Ishikawa (cell line): ENCODE results near the gene TECTA.

Source experiments
- CEBPB ChIP-seq: IDR thresholded peaks from 2 replicates; pipeline ENCODE4 v1.6.1; 2012
- CREB1 ChIP-seq: IDR thresholded peaks from 2 replicates; pipeline ENCODE4 v1.6.1; 2012; ENCODE audit warnings: low read depth
- EGR1 ChIP-seq: IDR thresholded peaks from 2 replicates; pipeline ENCODE4 v1.6.1; 2012
- EP300 ChIP-seq: IDR thresholded peaks from 2 replicates; pipeline ENCODE4 v1.6.1; 2012; ENCODE audit warnings: borderline replicate concordance
- FOXM1 ChIP-seq: IDR thresholded peaks from 2 replicates; pipeline ENCODE4 v1.6.1; 2012; ENCODE audit warnings: low read depth, borderline replicate concordance
- NFIC ChIP-seq: IDR thresholded peaks from 2 replicates; pipeline ENCODE4 v1.6.1; 2012
- RAD21 ChIP-seq: IDR thresholded peaks from 2 replicates; pipeline ENCODE4 v1.6.1; 2012; ENCODE audit warnings: low read depth
- TAF1 ChIP-seq: IDR thresholded peaks from 2 replicates; pipeline ENCODE4 v1.6.1; 2012; ENCODE audit warnings: low read depth, mild to moderate bottlenecking
- TCF12 ChIP-seq: IDR thresholded peaks from 2 replicates; pipeline ENCODE4 v1.6.1; 2012; ENCODE audit warnings: low read depth
- TEAD4 ChIP-seq: IDR thresholded peaks from 2 replicates; pipeline ENCODE4 v1.6.1; 2012
- YY1 ChIP-seq: IDR thresholded peaks from 2 replicates; pipeline ENCODE4 v1.6.1; 2012; ENCODE audit warnings: low read depth
- ZBTB7A ChIP-seq: IDR thresholded peaks from 2 replicates; pipeline ENCODE4 v1.6.1; 2012; ENCODE audit warnings: low read depth
- TF ChIP-seq, protein P1 (sequence below): IDR thresholded peaks from 2 replicates; pipeline ENCODE4 v1.6.1; 2012
- TF ChIP-seq, protein P2 (sequence below): IDR thresholded peaks from 2 replicates; pipeline ENCODE4 v1.6.1; 2012; ENCODE audit warnings: low read depth, mild to moderate bottlenecking
- TF ChIP-seq, protein P3 (sequence below): IDR thresholded peaks from 2 replicates; pipeline ENCODE4 v1.6.1; 2012

TECTA gene, protein sequence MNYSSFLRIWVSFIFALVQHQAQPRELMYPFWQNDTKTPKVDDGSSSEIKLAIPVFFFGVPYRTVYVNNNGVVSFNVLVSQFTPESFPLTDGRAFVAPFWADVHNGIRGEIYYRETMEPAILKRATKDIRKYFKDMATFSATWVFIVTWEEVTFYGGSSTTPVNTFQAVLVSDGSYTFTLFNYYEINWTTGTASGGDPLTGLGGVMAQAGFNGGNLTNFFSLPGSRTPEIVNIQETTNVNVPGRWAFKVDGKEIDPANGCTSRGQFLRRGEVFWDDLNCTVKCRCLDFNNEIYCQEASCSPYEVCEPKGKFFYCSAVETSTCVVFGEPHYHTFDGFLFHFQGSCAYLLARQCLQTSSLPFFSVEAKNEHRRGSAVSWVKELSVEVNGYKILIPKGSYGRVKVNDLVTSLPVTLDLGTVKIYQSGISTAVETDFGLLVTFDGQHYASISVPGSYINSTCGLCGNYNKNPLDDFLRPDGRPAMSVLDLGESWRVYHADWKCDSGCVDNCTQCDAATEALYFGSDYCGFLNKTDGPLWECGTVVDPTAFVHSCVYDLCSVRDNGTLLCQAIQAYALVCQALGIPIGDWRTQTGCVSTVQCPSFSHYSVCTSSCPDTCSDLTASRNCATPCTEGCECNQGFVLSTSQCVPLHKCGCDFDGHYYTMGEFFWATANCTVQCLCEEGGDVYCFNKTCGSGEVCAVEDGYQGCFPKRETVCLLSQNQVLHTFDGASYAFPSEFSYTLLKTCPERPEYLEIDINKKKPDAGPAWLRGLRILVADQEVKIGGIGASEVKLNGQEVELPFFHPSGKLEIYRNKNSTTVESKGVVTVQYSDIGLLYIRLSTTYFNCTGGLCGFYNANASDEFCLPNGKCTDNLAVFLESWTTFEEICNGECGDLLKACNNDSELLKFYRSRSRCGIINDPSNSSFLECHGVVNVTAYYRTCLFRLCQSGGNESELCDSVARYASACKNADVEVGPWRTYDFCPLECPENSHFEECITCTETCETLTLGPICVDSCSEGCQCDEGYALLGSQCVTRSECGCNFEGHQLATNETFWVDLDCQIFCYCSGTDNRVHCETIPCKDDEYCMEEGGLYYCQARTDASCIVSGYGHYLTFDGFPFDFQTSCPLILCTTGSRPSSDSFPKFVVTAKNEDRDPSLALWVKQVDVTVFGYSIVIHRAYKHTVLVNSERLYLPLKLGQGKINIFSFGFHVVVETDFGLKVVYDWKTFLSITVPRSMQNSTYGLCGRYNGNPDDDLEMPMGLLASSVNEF (N-terminal part only)

DNA sequence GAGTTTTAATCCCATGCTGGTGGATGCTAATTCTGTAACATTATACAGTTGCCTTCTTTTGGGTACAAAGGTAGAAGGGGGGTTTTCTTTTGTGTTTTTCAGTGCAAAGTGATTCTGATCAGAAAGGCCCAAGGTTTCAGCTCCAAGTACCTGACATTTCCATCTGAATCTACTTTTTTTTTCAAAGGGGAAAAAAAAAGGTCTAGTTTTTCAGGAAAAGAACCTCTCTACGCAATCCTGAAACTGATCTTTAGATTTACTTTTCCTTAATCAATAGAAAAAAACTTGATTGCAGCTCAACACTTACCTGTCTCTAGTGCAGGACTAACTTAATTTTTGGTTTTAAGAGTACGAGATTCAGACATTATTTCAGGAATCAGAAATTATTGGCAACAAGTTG lies at the start of gene TECTA:
TECTA (plus strand) TSS at position 301 of the 400 bp plus-strand sequence. CDS start 1,423 bp downstream, outside the sequence.
- no peak for TF ChIP-seq TEAD4

DNA sequence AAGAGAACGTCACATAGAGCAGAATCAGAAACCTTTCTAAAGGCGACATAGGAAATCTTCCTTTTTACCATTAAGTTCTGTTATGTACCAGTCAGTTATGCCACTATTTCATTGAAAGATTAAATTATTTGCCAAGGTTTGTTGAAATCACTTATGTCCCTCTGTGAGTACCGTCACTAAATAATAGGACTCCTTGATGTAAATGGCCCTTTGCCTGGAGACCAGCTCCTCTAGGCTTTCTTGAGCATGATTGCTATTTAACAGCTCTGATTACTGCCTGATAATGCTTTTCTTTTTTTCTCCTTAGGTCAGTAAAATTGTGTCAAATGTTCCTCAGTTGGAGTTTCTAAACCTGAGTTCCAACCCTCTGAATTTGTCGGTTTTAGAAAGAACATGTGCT lies 47.8 kb upstream of the TECTA start:
- no peak for TF ChIP-seq TCF12
- TF ChIP-seq EP300, result no peak
- TF ChIP-seq FOXM1, result no peak
- TF ChIP-seq CREB1, result no peak
- no peak for TF ChIP-seq NFIC
- TF ChIP-seq EGR1, result no peak
- TF ChIP-seq, protein P1, sequence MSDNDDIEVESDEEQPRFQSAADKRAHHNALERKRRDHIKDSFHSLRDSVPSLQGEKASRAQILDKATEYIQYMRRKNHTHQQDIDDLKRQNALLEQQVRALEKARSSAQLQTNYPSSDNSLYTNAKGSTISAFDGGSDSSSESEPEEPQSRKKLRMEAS, result no peak
- TF ChIP-seq TEAD4, result no peak
- TF ChIP-seq CEBPB, result no peak
- TF ChIP-seq, protein P2, sequence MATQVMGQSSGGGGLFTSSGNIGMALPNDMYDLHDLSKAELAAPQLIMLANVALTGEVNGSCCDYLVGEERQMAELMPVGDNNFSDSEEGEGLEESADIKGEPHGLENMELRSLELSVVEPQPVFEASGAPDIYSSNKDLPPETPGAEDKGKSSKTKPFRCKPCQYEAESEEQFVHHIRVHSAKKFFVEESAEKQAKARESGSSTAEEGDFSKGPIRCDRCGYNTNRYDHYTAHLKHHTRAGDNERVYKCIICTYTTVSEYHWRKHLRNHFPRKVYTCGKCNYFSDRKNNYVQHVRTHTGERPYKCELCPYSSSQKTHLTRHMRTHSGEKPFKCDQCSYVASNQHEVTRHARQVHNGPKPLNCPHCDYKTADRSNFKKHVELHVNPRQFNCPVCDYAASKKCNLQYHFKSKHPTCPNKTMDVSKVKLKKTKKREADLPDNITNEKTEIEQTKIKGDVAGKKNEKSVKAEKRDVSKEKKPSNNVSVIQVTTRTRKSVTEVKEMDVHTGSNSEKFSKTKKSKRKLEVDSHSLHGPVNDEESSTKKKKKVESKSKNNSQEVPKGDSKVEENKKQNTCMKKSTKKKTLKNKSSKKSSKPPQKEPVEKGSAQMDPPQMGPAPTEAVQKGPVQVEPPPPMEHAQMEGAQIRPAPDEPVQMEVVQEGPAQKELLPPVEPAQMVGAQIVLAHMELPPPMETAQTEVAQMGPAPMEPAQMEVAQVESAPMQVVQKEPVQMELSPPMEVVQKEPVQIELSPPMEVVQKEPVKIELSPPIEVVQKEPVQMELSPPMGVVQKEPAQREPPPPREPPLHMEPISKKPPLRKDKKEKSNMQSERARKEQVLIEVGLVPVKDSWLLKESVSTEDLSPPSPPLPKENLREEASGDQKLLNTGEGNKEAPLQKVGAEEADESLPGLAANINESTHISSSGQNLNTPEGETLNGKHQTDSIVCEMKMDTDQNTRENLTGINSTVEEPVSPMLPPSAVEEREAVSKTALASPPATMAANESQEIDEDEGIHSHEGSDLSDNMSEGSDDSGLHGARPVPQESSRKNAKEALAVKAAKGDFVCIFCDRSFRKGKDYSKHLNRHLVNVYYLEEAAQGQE, result no peak
- TF ChIP-seq, protein P3, sequence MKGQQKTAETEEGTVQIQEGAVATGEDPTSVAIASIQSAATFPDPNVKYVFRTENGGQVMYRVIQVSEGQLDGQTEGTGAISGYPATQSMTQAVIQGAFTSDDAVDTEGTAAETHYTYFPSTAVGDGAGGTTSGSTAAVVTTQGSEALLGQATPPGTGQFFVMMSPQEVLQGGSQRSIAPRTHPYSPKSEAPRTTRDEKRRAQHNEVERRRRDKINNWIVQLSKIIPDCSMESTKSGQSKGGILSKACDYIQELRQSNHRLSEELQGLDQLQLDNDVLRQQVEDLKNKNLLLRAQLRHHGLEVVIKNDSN, result no peak
- TF ChIP-seq TAF1, result no peak
- no peak for TF ChIP-seq ZBTB7A
- no peak for TF ChIP-seq YY1

DNA sequence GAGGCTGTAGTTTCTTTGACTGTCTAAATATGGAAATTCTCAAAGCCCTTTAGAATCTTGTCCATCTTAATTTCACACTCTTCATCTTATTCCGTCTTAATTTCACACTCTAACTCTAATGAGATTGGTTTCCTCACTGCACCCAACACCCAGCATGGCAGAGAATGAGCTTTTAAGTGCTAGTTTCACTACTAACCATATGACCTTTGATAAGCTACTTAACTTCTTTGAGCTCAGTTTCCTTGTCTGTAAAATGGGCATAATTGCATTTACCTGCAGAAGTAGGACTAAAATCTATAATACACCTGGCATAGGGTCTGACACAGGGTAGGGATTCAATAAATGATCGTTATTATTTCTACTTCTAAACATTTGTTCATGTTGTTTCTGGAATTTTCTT lies 46.8 kb upstream of the TECTA start:
- no peak for TF ChIP-seq NFIC
- no peak for TF ChIP-seq ZBTB7A
- TF ChIP-seq TCF12, result no peak
- no peak for TF ChIP-seq RAD21
- no peak for TF ChIP-seq TAF1
- TF ChIP-seq, protein P2, result no peak
- TF ChIP-seq EGR1, result no peak
- TF ChIP-seq YY1, result no peak

DNA sequence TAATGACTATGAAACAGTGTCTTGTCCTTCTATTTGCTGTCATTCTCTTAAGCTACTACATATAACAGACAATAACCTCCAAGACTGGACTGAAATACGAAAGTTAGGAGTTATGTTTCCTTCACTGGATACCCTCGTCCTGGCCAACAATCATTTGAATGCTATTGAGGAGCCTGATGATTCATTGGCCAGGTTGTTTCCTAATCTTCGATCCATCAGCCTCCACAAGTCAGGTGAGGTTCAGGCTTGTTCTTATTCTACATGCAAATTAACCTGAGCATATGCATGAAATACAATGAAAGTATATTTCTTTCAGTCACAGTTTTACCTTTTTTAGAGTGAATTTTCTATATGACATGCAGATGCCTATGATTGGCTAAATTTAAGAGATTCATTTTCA lies 46.0 kb upstream of the TECTA start:
- no peak for TF ChIP-seq EP300
- no peak for TF ChIP-seq RAD21
- TF ChIP-seq NFIC, result no peak
- no peak for TF ChIP-seq ZBTB7A
- TF ChIP-seq, protein P2, result no peak
- TF ChIP-seq TCF12, result no peak
- TF ChIP-seq, protein P1, result no peak
- TF ChIP-seq TAF1, result no peak
